GM19468 (cell line): ENCODE data around the gene FHL2.

Source experiments
- ATAC-seq: cut with Tn5 transposase; IDR thresholded peaks from one replicate; pipeline ENCODE4 v1.9.1; 2021; ENCODE audit warnings: mild to moderate bottlenecking, moderate library complexity, moderate number of reproducible peaks; ENCODE audit not compliant: unreplicated experiment; ENCODE audit errors: extremely low read depth

The FHL2 gene

GRCh38 chr2:105400138-105400540 is 1.3 kb upstream of the FHL2 start:
- no peak for ATAC-seq

GRCh38 chr2:105399207-105399861 is 483 bp upstream of the FHL2 start:
- no peak for ATAC-seq

DNA sequence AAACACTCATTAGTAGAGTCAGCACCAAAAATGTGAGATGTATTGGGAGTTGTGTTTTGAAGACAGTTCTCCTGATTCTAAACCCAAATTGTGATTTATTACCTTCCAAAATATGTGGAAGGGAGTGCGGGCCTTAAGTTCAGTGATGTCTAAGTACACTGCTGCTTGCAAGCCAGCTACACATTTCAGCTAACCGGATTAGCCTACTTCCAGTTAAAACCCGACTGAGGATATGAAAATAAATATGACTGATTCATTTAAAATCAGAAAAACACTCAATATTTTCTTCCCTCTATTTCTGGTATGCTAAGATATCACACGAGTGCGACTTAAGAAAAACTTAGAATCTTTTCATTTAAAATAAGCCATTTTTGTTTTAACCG is 907 bp downstream of the FHL2 start:
- ATAC-seq: no peak

GRCh38 chr2:105397025-105397722 is 1.7 kb downstream of the FHL2 start:
- ATAC-seq: no peak

- ATAC-seq: no peak
Measured at GRCh38 chr2:105396254-105397024, 2.4 kb downstream of the FHL2 start.

DNA sequence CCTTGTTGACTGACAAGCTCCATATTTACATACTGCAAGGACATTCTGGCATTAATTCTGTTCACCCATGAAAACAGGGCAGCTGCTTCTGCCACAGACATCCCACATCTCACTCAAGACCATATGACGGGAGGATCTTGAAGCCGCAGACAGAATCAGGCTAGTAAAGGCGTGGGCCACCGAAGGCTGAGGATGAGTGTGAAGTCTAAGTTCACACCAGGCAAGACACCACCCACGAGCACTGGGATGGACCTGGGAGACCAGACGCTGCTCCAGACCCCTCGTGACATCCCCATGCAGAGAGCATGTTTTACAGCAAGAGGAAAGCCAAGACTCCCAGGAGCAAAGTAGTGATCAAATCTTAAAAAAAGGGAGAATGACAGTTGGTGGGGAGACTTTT is 3.2 kb downstream of the FHL2 start:
- ATAC-seq: no peak

DNA sequence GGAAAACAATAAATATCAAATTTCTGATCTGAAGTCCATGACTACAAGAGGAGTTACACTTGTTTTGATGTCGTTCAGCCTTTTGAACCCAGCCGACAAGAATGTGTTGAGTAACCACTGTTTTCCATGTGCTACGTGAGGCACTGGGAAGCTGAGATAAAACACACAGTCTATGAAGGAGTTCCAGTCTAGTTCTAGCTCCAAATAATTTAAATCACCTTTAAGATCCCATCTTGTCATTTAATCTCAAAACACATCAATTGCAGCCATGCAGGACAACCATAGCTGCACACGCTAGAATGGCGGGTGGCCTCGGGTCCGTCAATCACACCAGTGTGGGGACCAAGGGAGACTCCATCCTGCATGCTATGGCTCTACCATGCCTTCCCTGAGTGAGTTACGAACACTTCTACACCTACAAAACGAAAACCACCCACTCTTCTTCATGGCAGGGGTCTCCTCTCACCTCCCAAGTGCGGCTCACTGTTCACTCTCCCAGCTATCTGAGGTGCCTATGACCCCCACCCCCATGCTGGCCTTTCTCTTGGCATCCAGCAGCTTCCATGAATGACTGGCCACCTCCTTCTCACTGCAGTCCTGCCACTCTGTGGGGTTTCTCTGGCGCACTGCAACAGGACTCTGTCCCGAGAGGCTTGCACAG is 3.8 kb downstream of the FHL2 start:
- no peak for ATAC-seq

DNA sequence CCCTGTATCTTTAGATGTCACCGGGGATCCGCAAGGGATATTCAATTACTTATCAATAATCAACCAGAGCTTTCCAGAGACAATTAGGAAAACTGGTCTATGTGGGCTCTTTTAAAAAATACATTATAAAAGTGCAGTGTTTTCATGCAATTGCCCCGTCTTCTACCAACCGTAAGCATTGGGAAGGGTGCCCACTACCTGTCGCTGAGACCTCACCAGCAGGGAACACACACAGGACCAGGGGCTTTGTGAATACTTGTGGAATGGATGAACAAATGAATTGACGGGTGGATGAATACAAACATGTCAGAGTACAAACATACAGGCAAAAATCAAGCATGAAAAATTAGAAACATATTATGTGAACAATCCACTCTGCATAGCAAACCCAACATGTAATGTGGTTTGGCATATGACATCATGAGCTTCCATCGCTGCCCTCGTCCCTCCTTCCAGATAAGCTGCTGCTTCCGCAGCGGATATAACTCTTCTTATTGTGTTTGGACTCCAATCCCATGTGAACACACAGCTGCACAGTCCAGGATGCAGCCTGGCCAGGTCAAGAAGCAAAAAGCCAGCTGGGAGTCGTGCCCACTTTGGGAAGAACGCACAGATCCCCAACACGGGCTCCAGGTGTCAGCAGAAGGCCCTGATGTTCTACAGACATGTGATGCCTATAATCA is 5.3 kb downstream of the FHL2 start:
- ATAC-seq: no peak

DNA sequence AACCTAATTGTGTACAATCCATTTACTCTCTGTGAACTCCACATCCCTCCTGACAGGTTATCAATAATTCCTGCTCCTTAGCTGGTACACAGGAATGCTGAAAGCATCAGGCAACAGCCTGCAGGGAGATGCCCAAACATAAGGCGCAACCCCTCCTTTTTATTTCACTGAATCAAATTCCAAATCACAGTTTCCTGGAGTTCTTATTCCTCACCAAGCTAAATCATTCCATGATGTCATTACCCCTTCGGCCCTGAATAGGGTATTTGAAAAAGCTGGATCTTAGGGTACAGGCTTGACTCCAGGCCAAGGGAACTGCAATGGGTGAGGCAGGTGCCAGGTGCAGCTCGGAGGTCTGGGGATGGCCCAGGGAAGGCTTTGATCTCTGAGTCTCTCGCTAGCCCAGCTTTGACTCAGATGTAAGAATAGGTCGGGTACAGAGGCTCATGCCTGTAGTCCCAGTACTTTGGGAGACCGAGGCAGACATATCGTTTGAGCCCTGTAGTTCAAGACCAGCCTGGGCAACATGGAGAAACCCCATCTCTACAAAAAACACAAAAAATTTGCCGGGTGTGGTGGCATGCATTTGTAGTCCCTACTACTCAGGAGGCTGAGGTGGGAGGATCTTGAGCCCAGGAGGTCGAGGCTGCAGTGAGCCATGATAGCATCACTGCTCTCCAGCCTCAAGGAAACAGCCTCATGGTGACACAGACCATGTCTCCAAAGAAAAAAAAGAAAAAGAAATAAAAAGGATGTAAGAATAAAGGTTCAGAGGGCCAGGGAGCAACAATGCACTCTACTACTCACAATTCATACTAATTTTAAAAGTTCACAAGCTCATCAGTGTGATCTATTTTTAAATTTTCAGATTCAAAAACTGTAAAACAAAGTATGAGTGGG is 6.8 kb downstream of the FHL2 start:
- no peak for ATAC-seq

DNA sequence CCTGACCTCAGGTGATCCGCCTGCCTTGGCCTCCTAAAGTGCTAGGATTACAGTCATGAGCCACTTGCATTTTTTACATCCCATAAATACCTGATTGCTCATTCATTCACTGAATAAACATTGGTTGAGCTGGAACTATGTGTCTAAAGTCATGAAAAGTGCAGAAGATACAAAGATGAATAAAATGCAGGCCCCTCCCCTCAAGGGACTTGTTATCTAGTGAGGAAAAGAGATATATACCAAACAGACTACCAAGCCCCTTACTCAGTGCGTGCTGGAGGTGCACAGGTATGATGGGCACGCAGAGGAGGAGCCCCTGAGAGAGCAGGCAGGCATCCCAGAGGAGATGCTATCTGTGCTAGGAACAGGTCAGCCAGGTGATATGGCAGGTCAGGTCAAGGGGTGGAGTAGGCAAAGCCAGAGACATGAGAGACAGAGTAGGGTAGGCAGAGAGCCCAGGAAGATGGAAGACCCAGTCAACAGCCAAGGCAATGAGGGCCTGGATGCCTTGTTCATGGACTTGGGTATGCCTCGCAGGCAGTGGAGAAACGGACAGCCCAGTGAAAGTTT is 7.7 kb downstream of the FHL2 start:
- no peak for ATAC-seq

- ATAC-seq: no peak
Measured at GRCh38 chr2:105390454-105390853, 8.4 kb downstream of the FHL2 start.

- ATAC-seq: no peak
Measured at GRCh38 chr2:105388971-105389381, 9.9 kb downstream of the FHL2 start.

DNA sequence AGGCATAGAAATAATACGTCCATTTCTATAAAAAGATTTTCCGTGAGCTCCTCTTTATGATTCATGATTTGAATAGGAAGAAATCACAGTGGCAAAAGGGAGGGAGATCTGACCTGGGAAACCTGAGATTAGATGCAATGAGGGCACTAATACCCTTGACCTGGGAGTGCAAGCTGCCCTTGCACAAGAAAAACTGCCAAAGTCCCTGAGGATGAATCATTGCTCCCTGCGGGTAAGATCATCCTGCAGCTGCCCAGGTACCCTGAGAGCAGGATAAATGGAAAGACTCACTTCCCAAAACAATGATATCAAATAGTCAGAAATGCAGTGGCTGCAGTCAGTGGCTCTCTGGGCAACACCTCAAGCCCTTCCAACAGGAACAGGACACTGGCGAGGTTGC is 11.6 kb downstream of the FHL2 start:
- ATAC-seq: no peak

DNA sequence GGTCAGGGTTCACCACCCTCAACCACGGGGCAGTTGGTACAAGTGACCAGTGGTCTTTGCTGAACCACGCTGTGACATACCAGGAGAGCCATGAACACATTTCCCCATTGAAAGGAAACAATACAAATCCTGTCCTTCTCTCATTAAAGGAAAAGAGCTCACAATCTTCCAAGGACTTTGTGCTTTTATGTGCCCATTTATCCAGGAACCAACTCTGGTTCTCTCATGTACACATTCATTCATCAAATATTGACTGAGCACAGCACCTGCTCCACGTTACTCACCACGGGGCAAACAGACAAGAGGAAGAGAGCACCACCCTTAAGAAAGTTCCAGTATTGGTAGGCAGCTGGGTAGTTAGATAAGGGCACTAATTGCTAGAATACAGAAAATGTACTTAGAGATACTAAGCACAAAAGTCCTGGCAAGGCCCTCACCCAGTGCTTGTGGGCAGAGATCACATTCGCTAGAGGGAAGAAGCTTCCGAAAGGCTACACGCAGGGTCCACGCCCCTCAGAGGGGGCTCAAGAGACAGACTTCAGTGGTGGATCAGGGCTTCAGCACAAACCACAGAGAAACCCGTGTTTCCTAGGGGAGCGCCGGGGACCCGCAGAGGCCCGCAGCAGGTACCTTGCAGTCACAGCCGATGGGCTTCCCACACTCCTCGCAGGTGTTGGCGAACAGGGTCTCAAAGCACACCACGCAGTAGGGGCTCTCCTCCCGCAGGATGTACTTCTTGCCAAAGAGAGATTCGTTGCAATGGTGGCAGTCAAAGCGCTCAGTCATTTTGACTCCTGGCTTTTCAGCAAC is 12.9 kb downstream of the FHL2 start:
- no peak for ATAC-seq

- ATAC-seq: no peak
Measured at GRCh38 chr2:105384861-105385260, 14.0 kb downstream of the FHL2 start.

GRCh38 chr2:105384216-105384615 is 14.6 kb downstream of the FHL2 start:
- ATAC-seq: no peak

GRCh38 chr2:105383432-105384166 is 15.3 kb downstream of the FHL2 start:
- ATAC-seq: no peak
